ENCODE results near the gene CAPN9.

The CAPN9 gene

DNA sequence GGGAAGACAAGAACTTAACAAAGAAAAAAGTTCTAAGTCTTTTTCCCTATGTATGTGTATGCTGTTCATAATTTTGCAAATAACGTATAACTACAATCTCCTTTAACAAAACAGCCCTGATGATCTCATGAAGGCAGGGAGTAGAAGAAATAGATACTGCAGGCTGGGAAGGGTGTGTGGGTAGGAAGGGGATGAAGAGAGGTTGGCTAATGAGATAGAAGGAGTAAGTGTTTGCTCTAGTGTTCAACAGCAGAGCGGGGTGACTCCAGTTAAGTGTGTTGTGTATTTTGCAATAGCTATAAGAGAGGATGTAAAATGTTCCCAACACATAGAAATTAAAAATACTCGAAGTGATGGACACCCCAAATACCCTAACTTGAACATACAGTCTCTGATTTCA lies 101.0 kb downstream of the CAPN9 start:
- DNase-seq (ENCODE audit: low read depth in 2 of 2, low spot score in 1 of 2) = no peak

- DNase-seq (ENCODE audit: low read depth in 2 of 2, low spot score in 1 of 2) = no peak
Observed at GRCh38 chr1:230849451-230850224, 102.5 kb downstream of the CAPN9 start.

DNA sequence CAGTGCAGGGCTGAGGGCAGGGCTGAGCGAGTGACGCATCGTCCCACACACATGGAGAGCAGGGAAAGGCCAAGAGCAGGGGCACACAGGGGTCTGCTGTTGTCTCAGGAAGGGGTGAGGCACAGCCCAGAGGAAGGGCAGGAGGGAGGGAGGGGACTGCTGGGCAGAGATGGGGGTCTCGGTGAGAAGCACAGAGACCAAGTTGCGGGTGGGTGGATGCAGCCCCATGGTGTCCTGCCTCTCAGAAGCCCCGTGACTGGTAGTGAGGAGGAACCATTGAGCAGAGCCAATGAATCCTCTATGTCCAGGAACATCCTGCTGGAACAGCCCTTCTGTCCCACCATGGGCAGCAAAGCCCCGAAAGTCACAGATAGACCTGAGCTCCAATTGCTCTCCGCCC lies 103.4 kb downstream of the CAPN9 start:
- DNase-seq (ENCODE audit: low read depth in 2 of 2, low spot score in 1 of 2) = no peak

DNA sequence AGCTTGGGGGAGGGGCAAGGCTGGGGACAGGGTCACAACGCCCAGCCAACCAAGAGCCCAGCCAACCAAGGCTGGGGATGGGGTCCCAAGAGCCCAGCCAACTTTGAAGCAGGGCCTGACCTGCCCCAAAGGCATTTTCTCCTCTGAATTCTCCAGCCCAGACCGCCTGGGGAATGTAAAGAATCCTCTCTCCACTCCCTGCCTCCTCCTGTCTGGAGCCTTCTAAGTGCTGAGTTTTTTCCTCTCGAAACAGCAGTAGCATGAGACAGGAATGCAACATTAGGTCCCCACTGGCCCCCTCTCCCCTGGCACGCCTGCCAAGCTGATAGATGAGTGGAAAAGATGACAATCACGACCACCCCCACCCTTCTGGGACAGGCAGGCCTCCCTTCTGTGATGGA lies 104.1 kb downstream of the CAPN9 start:
- no peak for DNase-seq (ENCODE audit: low read depth in 2 of 2, low spot score in 1 of 2)
